HG02571 (cell line): ENCODE results near the gene KRT71.

ENCODE experiments used
- ATAC-seq: cut with Tn5 transposase; IDR thresholded peaks from one replicate; pipeline ENCODE4 v1.9.1; 2021; ENCODE audit warnings: mild to moderate bottlenecking, moderate library complexity; ENCODE audit not compliant: unreplicated experiment

KRT71 gene

GRCh38 chr12:52523824-52524223 lies 29.1 kb downstream of the KRT71 start:
- ATAC-seq, result no peak

DNA sequence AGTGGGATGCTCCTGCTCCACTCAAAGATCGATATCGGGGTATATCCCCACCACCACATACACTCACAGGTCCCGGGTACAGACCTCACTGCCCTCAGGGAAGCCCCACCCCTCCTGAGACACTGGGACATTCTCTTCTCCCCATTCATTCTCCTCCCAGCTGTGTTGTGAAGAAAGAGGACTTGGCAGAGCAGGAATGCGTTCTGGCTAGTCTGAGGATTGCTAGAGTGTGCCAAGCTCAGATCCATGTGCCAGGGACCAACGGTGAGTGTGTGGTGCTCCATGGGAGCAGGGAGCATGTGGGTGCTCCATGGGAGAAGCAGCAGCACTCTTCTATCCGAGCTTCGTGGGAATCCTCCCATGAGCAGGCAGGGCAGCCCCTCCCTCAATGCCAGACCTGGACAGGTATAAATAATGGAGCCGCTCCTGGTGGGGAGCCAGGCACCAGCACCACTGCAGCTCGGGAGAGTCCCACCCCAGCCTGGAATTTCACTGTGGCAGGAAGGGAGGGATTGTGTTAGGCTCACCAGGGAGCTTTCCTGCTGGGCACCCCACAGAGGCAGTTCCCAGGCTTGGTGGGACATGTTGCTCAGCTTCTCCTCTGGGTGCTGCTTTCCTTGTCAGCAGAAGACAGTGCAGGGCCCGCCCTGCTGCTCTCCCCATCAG lies 30.5 kb downstream of the KRT71 start:
- no peak for ATAC-seq

GRCh38 chr12:52521568-52522266 lies 31.2 kb downstream of the KRT71 start:
- no peak for ATAC-seq

GRCh38 chr12:52521175-52521567 lies 31.8 kb downstream of the KRT71 start:
- no peak for ATAC-seq

- no peak for ATAC-seq
Measured at GRCh38 chr12:52519826-52520662, 32.9 kb downstream of the KRT71 start, which contains the start of gene KRT5. Gene KRT5 (minus strand): TSS chr12:52520394. CDS start chr12:52520296, 98 bp downstream.

GRCh38 chr12:52519387-52519703 lies 33.6 kb downstream of the KRT71 start:
- no peak for ATAC-seq

- no peak for ATAC-seq
Measured at GRCh38 chr12:52518574-52519386, 34.2 kb downstream of the KRT71 start.

- ATAC-seq, result no peak
Measured at GRCh38 chr12:52517888-52518287, 35.1 kb downstream of the KRT71 start.

GRCh38 chr12:52517005-52517835 lies 35.7 kb downstream of the KRT71 start:
- no peak for ATAC-seq

GRCh38 chr12:52515927-52516831 lies 36.8 kb downstream of the KRT71 start:
- ATAC-seq, result no peak

- no peak for ATAC-seq
Measured at GRCh38 chr12:52515319-52515646, 37.7 kb downstream of the KRT71 start.

DNA sequence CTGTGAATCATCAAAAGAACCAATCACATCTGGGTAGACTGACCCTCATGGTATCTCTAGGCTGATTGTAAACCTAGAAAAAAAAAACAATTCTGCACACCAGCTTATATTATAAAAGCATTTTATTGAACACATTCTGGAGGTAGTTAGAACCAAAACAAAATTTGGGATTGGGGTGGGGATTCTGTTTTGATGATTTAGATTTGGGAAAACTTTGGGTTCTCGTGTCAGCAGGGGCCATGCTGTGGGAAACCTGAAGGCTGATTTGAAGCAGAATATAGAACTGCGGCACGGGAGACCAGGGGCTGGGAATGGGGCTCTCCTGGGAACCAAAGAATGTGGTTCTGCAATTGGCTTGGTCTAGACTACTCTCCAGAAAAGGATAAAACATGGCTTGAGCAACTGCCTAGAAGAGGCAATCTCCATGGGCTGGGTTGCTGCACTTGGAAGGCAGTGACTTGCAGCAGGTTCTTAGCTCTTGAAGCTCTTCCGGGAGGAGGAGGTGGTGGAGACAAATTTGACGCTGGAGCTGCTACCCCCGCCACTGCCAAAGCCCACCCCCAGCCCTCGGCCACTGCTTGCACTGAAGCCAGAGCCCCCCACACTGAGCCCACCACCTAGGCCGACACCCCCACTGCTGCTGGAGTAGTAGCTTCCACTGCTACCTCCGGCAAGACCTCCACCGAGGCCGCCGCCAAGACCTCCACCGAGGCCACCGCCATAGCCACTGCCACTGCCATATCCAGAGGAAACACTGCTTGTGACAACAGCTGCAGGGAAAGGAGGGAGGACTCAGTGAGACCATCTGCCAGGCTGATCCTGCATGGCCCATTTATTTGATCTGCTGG lies 38.2 kb downstream of the KRT71 start:
- ATAC-seq, result no peak

DNA sequence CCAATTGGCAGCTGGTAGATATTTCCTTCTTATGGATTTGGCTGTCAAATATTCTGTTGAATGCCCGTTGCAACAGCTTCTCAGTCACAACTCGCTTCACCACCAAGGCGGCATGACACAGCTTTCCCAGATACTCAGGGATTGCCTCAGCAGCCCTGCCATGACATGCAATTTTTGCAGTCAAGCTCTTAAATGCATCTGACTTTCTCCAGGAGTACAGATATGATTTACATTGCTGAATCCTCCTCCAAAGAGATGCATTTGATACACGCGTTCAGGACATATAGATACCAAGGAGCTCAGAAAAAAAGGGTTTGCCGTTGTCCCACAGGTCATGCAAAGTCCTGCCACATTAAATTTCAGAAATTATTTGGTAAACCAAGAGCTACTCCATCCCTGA lies 39.2 kb downstream of the KRT71 start:
- no peak for ATAC-seq

DNA sequence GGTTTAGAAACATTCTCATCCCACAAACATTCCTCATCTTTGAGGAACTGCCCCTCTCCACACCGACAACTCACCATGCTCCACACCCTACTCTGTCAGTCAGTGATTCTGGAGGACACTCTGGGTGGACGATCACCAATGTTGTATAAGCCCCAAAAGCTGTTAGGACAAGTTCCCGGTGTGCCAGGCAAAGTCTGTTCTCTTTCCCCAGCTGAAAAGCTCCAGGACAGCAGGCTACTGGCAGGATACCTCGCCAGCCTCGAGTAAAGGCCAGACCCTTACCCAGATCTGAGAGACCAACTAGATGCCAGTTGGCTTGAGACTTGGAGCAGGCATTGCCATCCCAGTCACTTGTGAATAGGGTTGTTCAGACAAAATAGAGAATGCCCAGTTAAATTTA lies 44.7 kb downstream of the KRT71 start:
- ATAC-seq, result no peak

- no peak for ATAC-seq
Measured at GRCh38 chr12:52506858-52507715, 45.9 kb downstream of the KRT71 start.

DNA sequence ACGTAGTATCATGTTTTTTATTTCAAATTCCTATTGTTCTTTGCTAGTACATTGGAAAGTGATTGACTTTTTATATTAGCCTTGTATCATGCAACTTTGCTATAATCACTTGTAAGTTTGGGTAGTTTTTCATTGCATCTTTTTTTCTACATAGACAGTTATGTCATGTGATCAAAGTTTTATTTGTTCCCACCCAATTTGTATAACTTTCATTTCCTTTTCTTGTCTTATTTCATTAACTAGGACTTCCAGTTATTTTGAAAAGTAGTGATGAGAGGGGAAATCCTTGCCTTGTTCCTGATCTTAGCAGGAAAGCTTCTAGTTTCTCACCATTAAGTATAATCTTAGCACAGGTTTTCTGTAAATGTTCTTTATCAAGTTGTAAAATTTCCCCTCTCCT lies 50.1 kb downstream of the KRT71 start:
- ATAC-seq, result no peak

DNA sequence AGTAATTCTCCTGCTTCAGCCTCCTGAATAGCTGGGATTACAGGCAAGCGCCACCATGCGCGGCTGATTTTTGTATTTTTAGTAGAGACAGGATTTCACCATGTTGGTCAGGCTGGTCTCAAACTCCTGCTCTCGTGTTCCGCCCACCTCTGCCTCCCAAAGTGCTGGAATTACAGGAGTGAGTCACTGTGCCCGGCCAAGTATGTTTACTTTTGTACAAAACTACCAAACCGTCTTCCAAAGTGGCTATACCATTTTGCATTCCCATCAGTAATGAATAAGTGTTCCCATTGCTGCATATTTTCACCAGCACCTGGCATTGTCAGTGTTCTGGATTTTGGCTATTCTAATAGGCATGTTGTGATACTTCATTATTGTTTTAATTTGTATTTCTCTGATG lies 51.5 kb downstream of the KRT71 start:
- ATAC-seq, result no peak
